BLaER1 (cell line): ENCODE data around the gene SLC10A1.

Source experiments
- H3K27ac ChIP-seq: shearing (Covaris generic); formaldehyde crosslinking; 2 replicates; pipeline ENCODE4 v1.8.1; 2022
- H3K27me3 ChIP-seq: shearing (Covaris generic); formaldehyde crosslinking; 2 replicates; pipeline ENCODE4 v1.8.1; 2022
- H3K36me3 ChIP-seq: shearing (Covaris generic); formaldehyde crosslinking; 2 replicates; pipeline ENCODE4 v1.8.1; 2022
- H3K4me1 ChIP-seq: shearing (Covaris generic); formaldehyde crosslinking; 2 replicates; pipeline ENCODE4 v1.8.1; 2022
- H3K4me2 ChIP-seq: shearing (Covaris generic); formaldehyde crosslinking; 2 replicates; pipeline ENCODE4 v1.8.1; 2022
- H3K4me3 ChIP-seq: shearing (Covaris generic); formaldehyde crosslinking; 2 replicates; pipeline ENCODE4 v1.8.1; 2022
- H3K9ac ChIP-seq: shearing (Covaris generic); formaldehyde crosslinking; 2 replicates; pipeline ENCODE4 v1.8.1; 2022
- H3K9me3 ChIP-seq: shearing (Covaris generic); formaldehyde crosslinking; 2 replicates; pipeline ENCODE4 v1.8.1; 2022
- H4K20me1 ChIP-seq: shearing (Covaris generic); formaldehyde crosslinking; 2 replicates; pipeline ENCODE4 v1.8.1; 2022
- Cebpa-rat ChIP-seq: shearing (Covaris generic); IDR thresholded peaks from 2 replicates; pipeline ENCODE4 v1.8.1; 2022

SLC10A1 gene

DNA sequence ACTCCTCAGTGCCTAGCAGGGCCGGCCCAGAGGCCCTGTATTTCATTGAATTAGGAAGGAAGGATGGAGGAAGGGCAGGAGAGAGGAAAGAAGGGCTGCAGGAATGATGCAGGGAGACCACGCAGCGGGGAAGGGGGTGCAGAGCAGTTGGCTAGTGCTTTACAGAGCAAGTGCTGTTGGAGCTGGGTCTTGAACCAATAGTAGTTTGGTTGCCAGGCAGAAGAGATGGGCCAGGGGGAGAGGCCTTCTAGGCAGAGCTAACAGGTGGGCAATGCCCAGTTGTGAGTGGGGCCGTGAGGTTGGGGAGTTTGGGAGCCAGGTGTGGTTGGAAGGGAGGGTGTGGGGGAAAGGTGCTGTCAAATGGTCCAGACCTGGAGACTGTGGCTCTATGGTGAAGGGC lies 69.2 kb downstream of the SLC10A1 start:
- H3K27me3 ChIP-seq, result no peaks in the 10 kb centered on the region
- TF ChIP-seq Cebpa-rat, result no peak
- H3K4me1 ChIP-seq, result peaks cover 16% of the 10 kb centered on the region
- H3K4me3 ChIP-seq, result no peak overlapping the region
- H4K20me1 ChIP-seq, result no peaks in the 10 kb centered on the region
- H3K27ac ChIP-seq, result no peak overlapping the region
- H3K4me2 ChIP-seq, result no peak overlapping the region
- no peaks in the 10 kb centered on the region for H3K9me3 ChIP-seq
- no peaks in the 10 kb centered on the region for H3K36me3 ChIP-seq
- H3K9ac ChIP-seq, result no peak overlapping the region

DNA sequence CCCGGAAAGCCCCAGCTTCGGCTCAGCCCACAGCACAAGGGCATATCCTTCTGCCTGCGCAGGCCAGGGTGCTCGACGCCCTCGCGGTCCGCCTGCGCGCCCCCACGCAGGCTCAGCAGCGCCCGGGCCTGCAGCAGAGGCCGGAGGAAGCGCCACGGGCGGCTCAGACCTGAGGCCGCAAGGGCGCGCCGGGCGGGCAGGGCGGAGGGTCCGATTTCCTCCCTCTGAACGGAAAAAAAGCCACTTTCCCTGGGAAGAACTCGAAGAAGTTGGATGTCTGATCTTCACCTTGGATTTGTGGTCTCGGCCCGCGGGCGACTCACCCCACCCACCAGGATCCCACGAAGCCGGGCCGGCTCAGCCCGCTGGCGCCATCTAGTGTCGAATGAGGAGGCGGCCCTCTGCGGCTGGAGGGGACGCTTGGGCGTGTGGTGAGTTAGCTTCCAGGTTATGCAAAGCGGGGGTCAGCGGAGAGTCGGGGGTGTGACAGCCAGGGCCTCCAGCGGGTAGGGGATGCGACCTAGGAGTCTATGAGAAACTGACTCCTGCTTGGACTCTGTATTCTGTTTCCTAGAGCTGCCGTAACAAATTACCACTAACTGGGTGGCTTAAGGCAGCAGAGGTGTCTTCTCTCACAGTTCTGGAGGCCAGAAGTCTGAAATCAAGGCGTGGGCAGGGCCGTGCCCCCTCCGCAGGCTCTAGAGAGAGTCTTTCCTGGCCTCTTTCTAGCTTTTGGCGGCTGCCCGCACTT lies 70.1 kb downstream of the SLC10A1 start:
- Histone ChIP-seq H3K36me3 (no peaks in the 10 kb centered on the region), H3K27me3 (no peaks in the 10 kb centered on the region), H3K4me2 (peak overlapping the region; percentile 89), H3K4me1 (peaks cover 16% of the 10 kb centered on the region), H3K9me3 (no peaks in the 10 kb centered on the region), H3K27ac (peak overlapping the region; percentile 58), H4K20me1 (no peaks in the 10 kb centered on the region), H3K9ac (peak overlapping the region; percentile 41; the same call in 1 of the 2 replicates), H3K4me3 (peak overlapping the region; percentile 55)
- TF ChIP-seq Cebpa-rat, result no peak
